ELF-1 (cell line): Measurements from ENCODE around the gene SIRPA.

Experiments
- DNase-seq: peaks from one replicate; pipeline ENCODE4 v3.0.0-alpha.2; 2016; ENCODE audit warnings: low read depth, low spot score

SIRPA gene

GRCh38 chr20:1947535-1947846 is 52.3 kb downstream of the SIRPA start:
- no peak for DNase-seq

GRCh38 chr20:1949347-1950100 is 54.3 kb downstream of the SIRPA start:
- DNase-seq, result peak; percentile 38

- DNase-seq, result no peak
Observed at GRCh38 chr20:1950836-1951235, 55.6 kb downstream of the SIRPA start.

GRCh38 chr20:1951436-1952115 is 56.4 kb downstream of the SIRPA start:
- DNase-seq, result no peak

GRCh38 chr20:1952737-1953530 is 57.7 kb downstream of the SIRPA start:
- no peak for DNase-seq

- DNase-seq, result no peak
Observed at GRCh38 chr20:1953621-1954020, 58.4 kb downstream of the SIRPA start.

GRCh38 chr20:1955217-1955616 is 60.0 kb downstream of the SIRPA start:
- peak; percentile 39 for DNase-seq

GRCh38 chr20:1958426-1958825 is 63.2 kb downstream of the SIRPA start:
- no peak for DNase-seq

GRCh38 chr20:1959156-1959555 is 63.9 kb downstream of the SIRPA start:
- DNase-seq, result no peak

- no peak for DNase-seq
Observed at GRCh38 chr20:1961374-1961773, 66.2 kb downstream of the SIRPA start.

- no peak for DNase-seq
Observed at GRCh38 chr20:1964061-1964460, 68.9 kb downstream of the SIRPA start.

- peak; percentile 36 for DNase-seq
Observed at GRCh38 chr20:1964659-1965405, 69.6 kb downstream of the SIRPA start.

- peak; percentile 91 for DNase-seq
Observed at GRCh38 chr20:1965520-1966351, 70.5 kb downstream of the SIRPA start.

GRCh38 chr20:1968964-1969363 is 73.8 kb downstream of the SIRPA start:
- no peak for DNase-seq

- DNase-seq, result no peak
Observed at GRCh38 chr20:1971893-1972586, 76.8 kb downstream of the SIRPA start.

GRCh38 chr20:1973601-1974440 is 78.6 kb downstream of the SIRPA start:
- DNase-seq, result no peak

- DNase-seq, result no peak
Observed at GRCh38 chr20:1975291-1975690, 80.1 kb downstream of the SIRPA start.

- no peak for DNase-seq
Observed at GRCh38 chr20:1979106-1979778, 84.0 kb downstream of the SIRPA start.

- no peak for DNase-seq
Observed at GRCh38 chr20:1982686-1983085, 87.5 kb downstream of the SIRPA start.
